HG02610 (cell line): ENCODE measurements around the gene CHML.

ENCODE experiments used
- ATAC-seq: cut with Tn5 transposase; IDR thresholded peaks from one replicate; pipeline ENCODE4 v1.9.1; 2021; ENCODE audit warnings: mild to moderate bottlenecking, moderate library complexity; ENCODE audit not compliant: unreplicated experiment

The CHML gene

DNA sequence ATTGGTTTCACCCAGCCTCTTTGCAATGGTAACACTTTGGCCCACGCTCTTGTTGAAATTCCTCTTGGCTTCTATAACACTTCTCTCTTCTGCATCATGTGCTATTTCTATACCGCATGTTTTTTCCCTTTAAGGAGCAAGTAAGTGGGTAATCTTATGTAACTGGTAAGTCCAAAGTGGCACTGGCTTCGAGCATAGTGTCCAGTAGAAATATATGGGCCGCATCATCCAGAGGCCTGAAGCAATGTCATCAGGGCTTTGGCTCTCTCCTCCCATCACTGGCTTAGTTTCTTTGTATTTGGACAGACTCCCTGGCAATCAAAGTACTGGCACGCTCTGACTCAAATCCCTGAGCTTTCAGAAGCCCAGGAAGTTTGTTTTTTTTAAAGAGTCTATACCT, 17.5 kb downstream of the CHML start:
- ATAC-seq: no peak

DNA sequence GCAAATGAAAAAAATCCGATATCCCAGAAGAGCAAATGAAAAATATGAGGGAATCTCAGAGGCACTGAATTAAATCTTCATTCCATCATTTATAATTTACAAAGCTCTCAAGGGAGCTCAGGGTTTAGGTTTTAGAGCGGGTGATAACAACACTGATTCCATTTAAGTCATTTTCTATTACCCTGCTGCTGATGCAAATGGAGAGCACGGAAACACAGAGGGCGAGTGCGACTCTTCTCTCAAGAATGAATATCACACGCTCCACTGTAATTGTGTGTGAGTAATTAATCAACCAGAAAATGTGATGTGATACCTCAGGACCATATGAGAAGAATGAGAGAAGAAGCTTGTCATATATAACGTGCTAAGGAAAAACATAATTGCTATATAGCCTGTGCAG, 22.7 kb downstream of the CHML start:
- ATAC-seq: no peak

DNA sequence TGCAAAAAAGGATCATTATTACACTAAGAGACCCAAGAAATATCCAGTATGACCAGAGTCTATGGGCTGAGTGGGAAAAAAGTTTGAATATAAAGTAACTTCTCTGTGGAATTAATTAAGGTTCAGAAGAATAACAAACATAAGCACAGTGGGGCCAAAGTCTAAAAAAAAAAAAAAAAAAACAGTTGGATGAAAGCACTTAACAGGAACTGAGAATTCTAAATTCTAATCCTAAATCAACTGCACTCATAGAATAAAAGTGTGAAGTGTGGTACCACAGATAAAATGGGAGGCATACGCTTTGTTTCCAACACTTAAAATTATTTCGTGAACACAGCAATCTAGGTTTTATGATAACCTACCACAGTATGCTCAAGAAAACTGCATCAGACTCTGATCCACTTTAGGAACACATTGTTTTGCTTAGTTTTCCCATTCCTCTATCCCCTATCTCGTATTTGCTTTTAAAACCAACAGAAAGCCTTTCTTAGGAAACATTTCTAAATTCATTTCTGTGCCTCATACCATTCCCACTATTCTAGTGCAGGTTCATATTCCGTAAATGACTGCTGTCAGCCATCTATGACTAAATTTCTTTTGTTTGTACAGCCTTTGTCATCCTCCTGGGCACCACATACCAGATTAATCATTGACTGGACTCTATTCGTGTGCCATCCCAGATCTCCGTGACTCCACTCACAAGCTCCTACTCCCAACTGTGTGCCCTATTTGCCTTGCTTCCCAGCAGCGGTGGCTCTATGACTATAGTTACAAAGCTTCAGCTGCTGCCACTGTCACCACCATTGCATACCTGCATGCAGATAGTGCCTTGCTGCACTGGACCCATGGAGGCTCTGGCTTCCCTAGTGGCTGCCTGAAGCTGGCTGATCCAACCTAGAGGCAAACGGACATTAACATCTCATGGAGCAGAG, 24.9 kb downstream of the CHML start:
- ATAC-seq: no peak

DNA sequence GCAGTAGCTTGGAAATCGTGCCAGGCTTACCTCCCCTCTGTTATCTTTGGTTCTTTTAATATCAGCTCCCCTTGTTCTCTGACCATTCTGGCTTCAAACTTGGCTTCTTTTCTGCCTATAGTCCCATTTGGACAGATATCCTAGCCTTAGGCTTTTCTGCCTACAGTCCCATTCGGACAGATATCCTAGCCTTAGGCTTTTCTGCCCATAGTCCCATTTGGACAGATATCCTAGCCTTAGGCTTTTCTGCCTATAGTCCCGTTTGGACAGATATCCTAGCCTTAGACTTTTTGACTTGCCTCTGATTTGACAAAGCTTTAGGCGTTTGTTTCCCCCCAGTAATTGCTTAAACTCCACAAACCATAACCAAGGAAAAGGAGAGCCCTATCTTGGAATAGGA, 25.6 kb downstream of the CHML start:
- no peak for ATAC-seq

DNA sequence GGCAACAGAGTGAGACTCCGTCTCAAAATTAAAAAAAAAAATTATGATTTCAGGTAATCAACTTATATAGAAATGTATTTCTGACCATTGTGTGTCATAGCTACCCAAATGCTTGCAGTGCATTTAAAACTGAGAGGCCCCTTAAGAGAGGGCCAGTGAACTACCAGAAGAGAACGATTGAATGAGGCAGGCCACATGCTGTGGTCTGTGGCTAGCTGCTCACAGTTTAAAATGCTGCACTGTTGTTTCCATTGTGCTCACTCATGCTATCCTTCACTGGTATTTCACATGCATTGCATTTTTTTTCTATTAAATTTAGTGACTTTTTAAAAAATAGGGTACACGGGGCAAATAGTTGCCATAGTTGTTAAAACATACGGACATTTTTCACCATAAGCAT, 26.0 kb downstream of the CHML start:
- ATAC-seq: no peak

DNA sequence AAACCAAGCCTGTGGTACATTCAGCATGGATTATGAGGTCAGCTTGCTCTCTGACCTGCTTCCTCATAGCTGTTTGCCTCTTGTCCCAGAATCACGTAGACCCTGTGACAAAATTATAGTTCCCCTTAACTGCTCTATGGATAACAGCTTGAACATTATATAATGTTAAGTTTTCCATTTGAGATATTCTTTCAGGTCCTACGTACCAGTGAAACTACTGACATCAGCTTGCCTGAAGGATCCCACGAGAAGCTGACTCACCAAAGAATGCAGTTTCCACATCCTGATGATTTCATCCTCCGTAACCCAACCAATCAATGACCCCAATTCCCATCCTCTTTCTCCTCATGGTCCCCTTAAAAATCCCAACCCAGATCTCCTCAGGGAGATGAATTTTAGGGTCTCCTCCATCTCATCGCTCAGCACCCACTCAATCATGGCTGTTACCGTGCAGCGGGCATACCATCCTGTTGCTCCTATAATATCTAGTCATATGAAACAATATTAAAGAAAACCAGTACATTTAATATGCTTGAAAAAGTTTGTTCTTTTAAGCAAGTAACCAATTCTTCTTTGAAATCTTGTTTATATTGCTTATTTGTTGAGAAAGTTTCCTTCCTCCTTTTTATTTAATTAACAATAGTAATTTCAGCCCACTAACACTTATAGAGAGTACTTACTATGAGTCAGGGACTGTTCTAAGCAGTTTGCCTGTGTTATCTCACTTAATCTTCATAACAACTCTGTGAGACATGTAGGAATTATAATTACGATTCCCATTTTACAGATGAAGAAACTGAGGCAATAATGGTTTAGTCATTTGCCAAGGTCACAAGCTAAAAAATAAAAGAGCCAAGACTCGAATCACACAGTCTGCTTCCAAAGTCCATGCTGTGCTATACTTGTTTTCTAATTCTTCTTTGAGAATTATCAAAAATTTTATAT, 27.4 kb downstream of the CHML start:
- no peak for ATAC-seq

DNA sequence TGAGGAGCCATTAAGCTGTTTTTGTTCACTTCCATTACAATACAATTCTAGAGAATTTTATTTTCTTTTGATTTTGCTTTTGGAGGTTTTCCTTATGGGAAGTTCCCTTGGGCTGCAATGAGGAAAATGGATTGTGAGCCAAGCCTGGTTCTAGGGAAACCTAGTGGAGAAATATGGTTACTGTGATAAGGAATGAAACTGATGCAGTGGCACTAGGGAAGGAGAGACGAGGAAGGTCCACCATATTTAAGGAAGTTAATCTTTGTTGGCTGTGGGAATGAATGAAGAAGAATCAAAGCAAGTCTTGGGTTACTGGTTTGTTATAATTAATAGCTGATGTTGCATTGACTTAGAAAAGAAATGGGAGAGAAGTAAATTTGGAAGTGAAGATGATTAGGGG, 28.4 kb downstream of the CHML start:
- no peak for ATAC-seq

DNA sequence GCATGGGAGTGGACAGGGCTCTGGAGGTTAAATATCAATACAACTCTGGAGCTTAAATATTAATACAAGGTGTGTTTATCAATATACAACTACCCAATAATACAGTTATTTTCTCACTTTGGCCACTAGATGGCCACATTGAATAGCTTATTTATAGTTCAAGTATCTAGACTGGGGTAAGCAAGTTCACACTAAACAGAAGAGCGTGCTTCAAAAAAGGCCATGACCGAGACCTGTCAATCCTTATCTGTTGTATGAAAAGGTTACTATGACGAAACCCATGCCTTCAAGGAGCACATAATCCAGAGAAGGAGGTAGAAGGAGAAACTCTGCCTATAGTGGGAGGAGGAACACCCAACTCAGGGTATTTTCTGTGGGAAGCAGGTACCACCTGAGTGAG, 29.1 kb downstream of the CHML start:
- ATAC-seq: peak; percentile 68

DNA sequence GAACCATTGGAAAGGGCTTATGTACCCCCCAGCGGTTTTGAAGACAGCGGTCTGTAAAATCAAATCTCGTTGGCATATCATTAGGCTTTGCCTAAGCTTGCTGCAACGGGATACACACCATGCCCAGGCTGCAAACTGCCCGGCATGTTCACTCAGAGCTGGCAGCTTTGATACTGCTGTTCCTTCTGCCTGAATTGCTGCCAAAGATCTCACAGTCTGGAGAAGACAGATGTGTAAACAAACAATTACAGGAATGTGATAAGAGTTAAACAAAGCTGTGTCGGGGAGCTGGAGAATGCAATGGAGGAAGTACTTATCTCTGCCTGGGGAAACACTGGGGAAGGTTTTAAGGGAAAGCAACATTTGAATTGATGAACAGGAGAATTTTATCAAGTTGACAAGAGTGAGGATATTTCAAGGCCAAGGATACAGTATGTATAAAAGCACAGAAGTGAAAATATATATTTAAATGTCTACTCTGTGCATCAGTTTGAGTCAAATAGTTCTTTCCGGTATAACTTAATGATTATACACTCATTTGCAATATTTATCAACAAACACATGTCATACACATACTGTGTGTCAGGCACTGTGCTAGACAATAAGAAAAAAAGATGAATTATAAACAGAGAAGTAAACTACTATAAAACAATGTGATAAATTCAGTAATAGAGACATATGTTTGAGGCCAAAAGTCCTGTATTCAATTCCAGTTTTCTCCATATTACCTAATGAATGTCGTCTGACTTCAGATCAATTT, 29.9 kb downstream of the CHML start:
- no peak for ATAC-seq

DNA sequence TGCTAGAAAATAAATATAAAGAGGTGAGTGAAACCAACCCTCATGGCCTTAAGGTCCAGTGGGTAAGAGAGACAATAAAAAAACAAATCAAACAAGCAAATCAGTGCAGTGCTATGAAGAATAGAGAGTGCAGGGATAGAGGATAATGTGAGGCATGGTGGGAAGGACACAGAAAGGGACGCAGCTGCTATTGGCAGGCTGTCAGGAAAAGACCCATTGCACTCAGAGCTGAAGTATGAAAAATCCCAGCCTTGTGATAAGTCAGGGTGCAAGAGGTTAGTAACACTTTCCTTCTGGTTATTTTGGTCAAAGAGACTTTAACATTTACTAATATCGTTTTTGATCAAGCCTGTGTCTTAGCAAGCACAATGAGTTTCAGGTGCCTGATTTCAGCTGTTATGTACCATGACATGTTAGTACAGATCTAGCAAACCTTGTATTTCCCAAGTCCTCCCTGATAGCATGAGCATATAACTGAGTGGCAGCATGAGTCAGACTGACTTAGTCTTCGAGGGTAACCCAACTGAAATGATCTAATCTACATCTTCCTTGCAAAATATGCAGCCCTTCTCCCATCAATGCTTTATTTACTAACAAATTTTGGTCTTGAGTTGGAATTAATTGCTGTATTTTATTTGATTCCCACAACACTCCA, 31.7 kb downstream of the CHML start:
- ATAC-seq: peak; percentile 76

DNA sequence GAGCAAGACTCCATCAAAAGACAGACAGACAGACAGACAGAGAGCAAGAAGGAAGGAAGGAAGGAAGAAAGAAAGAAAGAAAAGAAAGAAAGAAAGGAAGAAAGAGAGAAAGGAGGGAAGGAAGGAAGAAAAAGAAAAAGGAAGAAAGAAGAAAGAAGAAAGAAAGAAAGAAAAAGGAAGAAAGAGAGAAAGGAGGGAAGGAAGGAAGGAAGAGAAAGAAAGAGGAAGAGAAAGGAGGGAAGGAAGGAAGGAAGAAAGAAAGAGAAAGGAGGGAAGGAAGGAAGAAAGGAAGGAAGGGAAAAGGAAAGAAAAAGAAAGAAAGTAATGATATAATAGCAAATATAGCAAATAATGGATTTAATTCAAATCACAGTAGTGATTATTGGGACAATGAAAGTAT, 32.7 kb downstream of the CHML start:
- no peak for ATAC-seq

DNA sequence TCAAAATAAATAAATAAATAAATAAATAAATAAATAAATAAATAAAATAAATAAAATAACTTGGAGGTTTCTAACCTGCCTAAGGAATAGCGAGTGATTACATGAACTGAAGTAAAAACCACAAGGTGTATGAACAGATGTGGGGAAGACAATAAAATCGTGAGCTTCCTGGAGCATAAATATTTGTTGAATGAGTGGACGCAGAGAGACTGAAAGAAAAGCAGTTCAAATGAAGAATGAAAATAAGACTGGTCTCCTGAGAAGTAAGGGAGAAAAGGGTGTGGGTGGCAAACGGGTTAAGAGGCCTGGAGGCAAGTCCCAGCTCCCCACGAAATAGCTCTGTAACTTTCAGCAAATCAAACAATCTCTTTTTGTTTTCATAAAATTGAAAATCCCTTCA, 33.6 kb downstream of the CHML start:
- no peak for ATAC-seq

DNA sequence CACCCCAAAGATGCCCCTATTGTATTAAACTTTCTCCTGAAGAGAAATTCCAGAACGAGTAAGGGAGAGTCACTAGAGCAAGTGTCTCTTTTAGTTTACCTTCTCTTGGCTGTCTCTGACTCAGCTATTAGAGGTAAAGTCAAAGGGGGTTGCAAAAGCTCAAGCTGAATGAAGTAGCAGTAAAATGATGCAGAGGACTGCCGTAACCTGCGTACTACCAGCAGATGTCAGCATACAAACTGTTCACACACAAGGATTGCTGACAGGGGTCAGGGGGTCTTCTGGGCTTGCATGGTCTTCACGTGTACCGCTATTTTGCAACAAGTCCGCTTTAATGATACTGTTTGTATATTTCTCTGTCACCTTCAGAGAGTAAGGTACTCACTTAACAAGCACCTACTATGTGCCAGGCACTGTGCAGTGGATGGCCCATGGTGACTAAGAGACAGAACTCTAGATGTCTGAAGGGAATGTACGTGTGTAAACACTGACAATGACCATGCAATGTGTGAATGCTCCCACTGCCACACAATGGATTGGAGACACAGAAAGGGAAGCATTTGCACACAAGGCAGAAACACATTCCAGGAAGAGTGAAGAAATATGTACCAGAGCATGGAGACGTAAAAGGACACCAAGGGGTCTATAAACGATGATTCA, 34.9 kb downstream of the CHML start:
- no peak for ATAC-seq

DNA sequence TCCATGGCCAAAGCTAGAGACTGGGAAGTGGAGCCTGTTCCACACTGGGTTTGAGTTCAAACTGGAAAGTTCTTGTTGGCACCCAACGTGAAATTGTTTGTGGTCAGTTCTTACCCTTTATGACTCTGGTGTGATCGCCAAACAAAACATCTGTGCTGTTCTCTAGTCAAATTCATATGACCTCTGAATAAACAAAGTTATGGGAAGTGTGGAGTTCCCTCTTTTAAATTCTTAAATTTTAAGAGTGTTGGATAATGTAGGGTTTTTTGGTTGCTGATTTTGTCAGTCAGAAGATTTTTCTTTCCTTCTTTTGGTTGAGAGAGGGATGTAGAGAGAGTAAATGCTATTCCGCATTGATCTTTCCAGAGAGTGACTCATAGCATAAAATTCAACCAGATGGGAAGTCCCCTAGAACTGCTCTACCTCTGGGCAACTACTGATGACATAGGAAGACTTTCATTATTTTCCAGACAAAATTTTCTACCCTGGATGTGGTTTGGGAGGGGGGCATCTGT, 36.4 kb downstream of the CHML start:
- no peak for ATAC-seq

DNA sequence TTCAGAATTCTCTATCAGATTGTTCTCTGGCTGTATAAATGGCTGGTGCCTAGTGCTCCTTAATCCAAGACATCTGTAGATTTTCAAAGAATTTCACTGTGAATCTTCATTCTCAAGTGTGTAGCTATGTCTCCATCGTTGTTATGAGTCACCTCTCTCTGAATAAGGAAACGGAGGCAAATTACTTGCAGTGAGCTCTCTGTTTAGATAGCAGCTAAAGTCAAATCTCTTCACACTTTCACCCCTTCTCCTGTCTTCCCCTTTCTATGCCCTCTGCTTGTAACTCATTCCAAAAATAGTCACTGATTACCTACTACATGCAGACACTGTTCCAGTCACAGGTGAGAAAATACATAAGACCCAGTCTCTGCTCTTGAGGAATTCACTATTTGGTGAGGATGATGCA, 39.7 kb downstream of the CHML start:
- peak; percentile 87 for ATAC-seq

DNA sequence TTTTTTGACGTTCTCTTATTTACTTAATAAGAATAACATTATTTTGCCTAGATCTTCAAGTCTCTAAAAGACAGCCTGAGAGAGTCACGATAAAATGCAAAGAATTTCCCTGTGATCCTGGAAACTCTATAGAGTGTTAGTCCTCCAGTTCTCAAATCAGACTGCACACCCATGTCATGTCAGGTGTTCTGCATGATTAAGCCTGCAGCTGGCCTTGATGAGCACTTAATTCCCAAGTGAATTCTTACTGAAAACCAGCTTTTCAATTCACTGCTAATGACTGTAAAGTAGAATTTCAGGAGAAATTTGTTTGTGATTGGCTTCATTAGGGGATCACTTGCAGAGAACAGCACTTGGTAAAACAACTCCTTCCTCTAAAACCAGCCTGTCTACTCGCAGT, 41.9 kb downstream of the CHML start:
- ATAC-seq: peak; percentile 31

DNA sequence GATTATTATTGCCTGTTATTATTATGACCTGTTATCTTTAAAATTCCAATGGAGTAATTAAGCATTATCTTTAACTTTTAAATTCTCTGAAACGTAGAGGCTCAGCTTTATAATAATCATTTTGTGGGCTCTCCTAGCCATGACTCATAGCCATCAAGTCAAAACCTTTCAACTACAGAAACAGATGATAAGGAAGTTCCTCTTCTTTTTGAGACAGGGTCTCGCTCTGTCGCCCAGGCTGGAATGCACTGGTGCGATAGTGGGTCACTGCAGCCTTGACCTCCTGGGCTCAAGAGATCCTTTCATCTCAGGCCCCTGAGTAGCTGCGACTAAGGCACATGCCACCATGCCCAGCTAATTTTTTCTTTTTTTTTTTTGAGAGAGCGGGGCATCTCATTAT, 43.5 kb downstream of the CHML start:
- ATAC-seq: peak; percentile 31

DNA sequence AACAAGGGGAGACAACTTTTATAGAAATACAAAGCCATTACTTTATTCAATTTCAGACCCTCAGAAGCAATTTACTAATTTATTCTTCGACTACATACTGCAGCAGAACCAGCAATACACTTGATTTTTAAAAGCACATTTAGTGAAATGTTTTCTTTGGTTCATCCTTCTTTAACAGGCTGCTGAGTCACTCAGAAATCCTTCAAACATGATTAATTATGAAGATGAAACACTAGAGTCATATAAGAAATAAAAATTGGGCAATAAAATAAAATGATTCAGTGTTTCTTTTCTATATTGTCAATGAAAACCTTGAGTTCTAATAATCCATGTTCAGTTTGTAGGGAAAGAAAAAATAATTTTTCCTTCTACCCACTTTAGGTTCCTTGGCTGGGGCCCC, 47.0 kb downstream of the CHML start:
- ATAC-seq: no peak

DNA sequence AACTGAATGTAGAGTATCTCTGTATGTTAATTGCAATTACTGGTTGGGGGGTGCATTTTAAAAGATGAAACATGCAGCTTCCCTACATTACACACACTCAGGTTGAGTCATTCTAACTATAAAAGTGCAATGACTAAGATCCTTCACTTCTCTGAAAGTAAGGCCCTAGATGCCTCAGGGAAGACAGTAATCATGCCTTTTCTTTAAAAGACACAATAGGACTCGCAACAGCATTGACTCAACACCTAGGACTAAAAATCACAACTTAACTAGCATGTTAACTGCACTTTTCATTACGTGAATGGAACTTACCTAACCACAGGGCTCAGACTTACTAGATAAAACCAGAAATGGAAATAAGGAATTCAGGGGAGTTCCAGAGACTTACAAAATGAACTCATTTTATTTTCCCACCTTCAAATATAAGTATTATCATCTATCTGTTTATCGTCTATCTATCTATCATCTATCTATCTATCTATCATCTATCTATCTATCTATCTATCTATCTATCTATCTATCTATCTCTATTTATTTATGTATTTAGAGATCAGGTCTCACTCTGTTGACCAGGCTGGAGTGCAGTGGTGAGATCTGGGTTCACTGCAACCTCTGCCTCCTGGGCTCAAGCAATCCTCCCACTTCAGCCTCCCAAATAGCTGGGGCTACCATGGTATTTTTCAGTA, 47.8 kb downstream of the CHML start:
- ATAC-seq: peak; percentile 90
